ENCODE results near the gene KLF15.

DNA sequence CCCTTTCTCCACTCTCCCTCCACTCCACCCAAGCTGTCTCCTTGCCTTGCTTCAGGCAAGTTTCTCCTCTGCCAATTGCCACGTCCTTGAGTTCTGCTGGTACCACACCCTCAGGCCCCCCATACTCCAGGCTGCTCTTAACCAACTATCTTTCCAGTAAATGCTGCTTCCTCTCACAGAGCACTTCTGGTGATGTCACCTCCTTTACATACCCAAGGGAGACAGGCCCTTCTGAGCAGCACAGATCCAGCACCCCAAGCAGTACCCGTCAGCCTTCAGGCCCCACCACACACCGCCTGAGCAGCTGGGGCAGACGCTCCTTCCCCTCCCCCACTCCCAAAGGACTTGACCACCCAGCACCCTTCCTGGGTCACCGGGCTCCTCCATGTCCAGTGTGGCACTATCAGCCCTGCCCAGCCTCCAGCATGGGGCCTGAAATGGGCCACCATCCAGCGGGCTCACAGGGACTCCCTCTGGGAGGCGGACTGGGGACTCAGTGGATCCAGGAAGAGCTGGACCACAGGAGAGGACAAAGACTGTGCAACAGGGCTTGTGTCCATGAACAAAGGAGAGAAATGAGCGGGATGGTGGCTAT is 50.2 kb downstream of the KLF15 start:
- no peak for TF ChIP-seq ZNF354C (tag by site-specific recombination; IDR thresholded peaks at IDR 0.05; ENCODE audit: borderline replicate concordance, low read depth)
- TF ChIP-seq, protein P1, sequence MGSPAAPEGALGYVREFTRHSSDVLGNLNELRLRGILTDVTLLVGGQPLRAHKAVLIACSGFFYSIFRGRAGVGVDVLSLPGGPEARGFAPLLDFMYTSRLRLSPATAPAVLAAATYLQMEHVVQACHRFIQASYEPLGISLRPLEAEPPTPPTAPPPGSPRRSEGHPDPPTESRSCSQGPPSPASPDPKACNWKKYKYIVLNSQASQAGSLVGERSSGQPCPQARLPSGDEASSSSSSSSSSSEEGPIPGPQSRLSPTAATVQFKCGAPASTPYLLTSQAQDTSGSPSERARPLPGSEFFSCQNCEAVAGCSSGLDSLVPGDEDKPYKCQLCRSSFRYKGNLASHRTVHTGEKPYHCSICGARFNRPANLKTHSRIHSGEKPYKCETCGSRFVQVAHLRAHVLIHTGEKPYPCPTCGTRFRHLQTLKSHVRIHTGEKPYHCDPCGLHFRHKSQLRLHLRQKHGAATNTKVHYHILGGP (tag by site-specific recombination; IDR thresholded peaks at IDR 0.05), result no peak
- no peak for TF ChIP-seq ZFP37 (tag by site-specific recombination; IDR thresholded peaks at IDR 0.05)
- TF ChIP-seq ZNF404 (tag by site-specific recombination; IDR thresholded peaks at IDR 0.05), result no peak
- TF ChIP-seq TCF7L2 (IDR thresholded peaks at IDR 0.05; ENCODE audit: borderline replicate concordance, low read depth, low read length), result no peak
- TF ChIP-seq ZNF138 (tag by site-specific recombination; IDR thresholded peaks at IDR 0.05; ENCODE audit: borderline replicate concordance), result no peak
- no peak for TF ChIP-seq ZNF114 (tag by site-specific recombination; IDR thresholded peaks at IDR 0.05)
- no peak for TF ChIP-seq ZNF792 (tag by site-specific recombination; IDR thresholded peaks at IDR 0.05)
- TF ChIP-seq, protein P2, sequence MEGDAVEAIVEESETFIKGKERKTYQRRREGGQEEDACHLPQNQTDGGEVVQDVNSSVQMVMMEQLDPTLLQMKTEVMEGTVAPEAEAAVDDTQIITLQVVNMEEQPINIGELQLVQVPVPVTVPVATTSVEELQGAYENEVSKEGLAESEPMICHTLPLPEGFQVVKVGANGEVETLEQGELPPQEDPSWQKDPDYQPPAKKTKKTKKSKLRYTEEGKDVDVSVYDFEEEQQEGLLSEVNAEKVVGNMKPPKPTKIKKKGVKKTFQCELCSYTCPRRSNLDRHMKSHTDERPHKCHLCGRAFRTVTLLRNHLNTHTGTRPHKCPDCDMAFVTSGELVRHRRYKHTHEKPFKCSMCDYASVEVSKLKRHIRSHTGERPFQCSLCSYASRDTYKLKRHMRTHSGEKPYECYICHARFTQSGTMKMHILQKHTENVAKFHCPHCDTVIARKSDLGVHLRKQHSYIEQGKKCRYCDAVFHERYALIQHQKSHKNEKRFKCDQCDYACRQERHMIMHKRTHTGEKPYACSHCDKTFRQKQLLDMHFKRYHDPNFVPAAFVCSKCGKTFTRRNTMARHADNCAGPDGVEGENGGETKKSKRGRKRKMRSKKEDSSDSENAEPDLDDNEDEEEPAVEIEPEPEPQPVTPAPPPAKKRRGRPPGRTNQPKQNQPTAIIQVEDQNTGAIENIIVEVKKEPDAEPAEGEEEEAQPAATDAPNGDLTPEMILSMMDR (tag by site-specific recombination; IDR thresholded peaks at IDR 0.05), result no peak
- no peak for TF ChIP-seq PRDM1 (tag by site-specific recombination; IDR thresholded peaks at IDR 0.05)
- TF ChIP-seq SP3 (tag by site-specific recombination; IDR thresholded peaks at IDR 0.05), result no peak
